Ovary (tissue), 9 donors: ENCODE data around the gene ZNF561. TPM values are rescaled to one million over a fixed set of nuclear protein-coding genes. Genes with fewer than 3 reads are reported as not detected.

Source experiments
- DNase-seq, 5 donors: peaks; one replicate each; pipeline ENCODE4 v3.0.0-alpha.2; 2019 to 2020
- H3K27ac ChIP-seq, 2 donors: fragments of 200-600 bp; one replicate each; pipeline versions ENCODE4 v1.5.1 to v1.8.0; 2019 to 2022
- H3K27me3 ChIP-seq: fragments of 200-600 bp; one replicate; pipeline ENCODE4 v1.8.0; 2022
- H3K36me3 ChIP-seq: fragments of 200-600 bp; sonication (generic); one replicate; pipeline ENCODE4 v1.5.1; 2019
- H3K4me1 ChIP-seq: one replicate; pipeline ENCODE4 v1.8.1; 2013; ENCODE audit warnings: mild to moderate bottlenecking, moderate library complexity; ENCODE audit not compliant: insufficient read depth
- H3K4me3 ChIP-seq: fragments of 200-600 bp; sonication (generic); one replicate; pipeline ENCODE4 v1.5.1; 2017
- H3K9me3 ChIP-seq, 2 donors: fragments of 200-600 bp in 1 of 2; sonication (generic) in 1 of 2; one replicate each; pipeline versions ENCODE4 v1.5.1 to v1.8.1; 2013 to 2019; ENCODE audit warnings: mild to moderate bottlenecking in 1 of 2, moderate library complexity in 1 of 2
- CTCF ChIP-seq, 3 donors: fragments of 450-650 bp in 2 of 3; fragments of 200-600 bp in 1 of 3; IDR thresholded peaks; one replicate each; pipeline versions ENCODE4 v1.5.1 to v1.8.0; 2016 to 2022; ENCODE audit warnings: antibody characterized with exemption in 3 of 3, mild to moderate bottlenecking in 1 of 3
- EP300 ChIP-seq: sonication (generic); formaldehyde crosslinking; IDR thresholded peaks from one replicate; pipeline ENCODE4 v1.6.1; 2017; ENCODE audit warnings: antibody characterized with exemption
- POLR2A ChIP-seq: fragments of 450-650 bp; IDR thresholded peaks from one replicate; pipeline ENCODE4 v1.6.1; 2017; ENCODE audit warnings: antibody characterized with exemption, mild to moderate bottlenecking, moderate library complexity
- WGBS, 3 donors: extraction: QIAGEN DNeasy Blood & Tissue Kit in 1 of 3; methylation state at CpG; one replicate each; pipeline versions ENCODE4 v1.1.5 to v1.1.7; 2013 to 2017; 5-methylcytosine and 5-hydroxymethylcytosine counted together
- intact Hi-C, 4 donors: fragments of 100-400 bp; cut with DNase I; formaldehyde crosslinking; loops; one replicate each; pipeline versions ENCODE4 v1.11.0 to v1.15.1; 2022 to 2023
- polyA plus RNA-seq, 2 donors: library from polyadenylated mRNA; stranded (reverse); fragments of 200-250 nt in 1 of 2; fragments of 350-450 nt in 1 of 2; fragmentation: Illumina TruSeq in 1 of 2; extraction: RNeasy Lipid Tissue Mini Kit (QIAGEN cat#74804) in 1 of 2; gene quantifications; one replicate each; pipeline ENCODE4 v1.2.3, GENCODE V29; 2013 to 2014
- total RNA-seq, 7 donors: library from RNA; depleted of rRNA in 2 of 7; stranded (reverse); fragments of >200 nt in 2 of 7; fragmentation: NEBNext Ultra II Directional in 3 of 7; extraction: Animal tissue kit (Norgen Biotek cat#: 25700) in 3 of 7; gene quantifications; one replicate each; pipeline versions ENCODE4 v1.1.0 to v1.2.4, GENCODE V29; 2016 to 2023
- donor health status: DM: no; HTN: no; CAD: no; lungs with moderate emphysema.
- donor health status: DM: no; HTN: no; CAD: no.
- donor health status: Bipolar disorder and iron deficiency.
- donor health status: DM: yes; HTN: yes; CAD: no.
- donor health status: DM: no; HTN: no; CAD: no.
- donor health status: DM: yes; HTN: yes; CAD: no.

Gene ZNF561
- total and polyA plus RNA-seq, 9 donors, result 27.1 to 48.3 (median 38.5) TPM

- no peaks in the 10 kb centered on the region for H3K4me1 ChIP-seq
- no peak for DNase-seq
- H3K9me3 ChIP-seq, result peaks cover 0 to 46% of the 10 kb centered on the region in 2 donors
- no peaks in the 10 kb centered on the region for H3K36me3 ChIP-seq
- intact Hi-C loops, result no loop called here
- no peak overlapping the region for H3K4me3 ChIP-seq
- 85 to 96% (median 94%) methylated on average over 5 of the region's 5 CpGs for WGBS, 3 donors
- H3K27me3 ChIP-seq, result no peaks in the 10 kb centered on the region
- H3K27ac ChIP-seq, result no peak overlapping the region
- TF ChIP-seq EP300, result no peak
- no peak for TF ChIP-seq POLR2A
- no peak for TF ChIP-seq CTCF (IDR thresholded peaks at IDR 0.05)
These were observed 29.3 kb upstream of the ZNF561 start for GRCh38 chr19:9650345-9650744.

DNA sequence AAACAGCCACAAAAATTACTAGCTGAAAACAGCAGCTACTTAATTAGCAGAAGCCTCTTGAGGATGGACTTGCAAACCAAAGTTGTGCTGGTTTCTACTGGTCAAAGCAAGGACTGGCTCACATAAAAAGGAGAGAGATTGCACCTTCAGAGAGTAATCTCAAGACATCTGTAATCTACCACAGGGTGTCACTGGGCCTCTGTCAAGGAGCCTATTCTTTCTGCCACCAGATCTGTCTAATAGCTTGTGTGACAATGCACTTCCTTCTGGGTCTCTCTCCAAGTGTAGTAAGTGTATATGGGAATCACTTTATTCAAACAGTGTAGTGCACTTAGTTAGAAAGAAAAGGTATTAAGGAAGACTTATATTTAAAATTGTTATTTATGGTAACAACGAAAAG lies 24.4 kb upstream of the ZNF561 start:
- no peaks in the 10 kb centered on the region for H3K36me3 ChIP-seq
- no peak overlapping the region for H3K27ac ChIP-seq
- H3K4me3 ChIP-seq, result no peak overlapping the region
- intact Hi-C loops, result no loop called here
- WGBS, 3 donors, result 92 to 99% (median 92%) methylated on average over 1 of the region's 1 CpG
- DNase-seq, result no peak
- H3K27me3 ChIP-seq, result no peaks in the 10 kb centered on the region
- H3K9me3 ChIP-seq, result peaks cover 0 to 10% of the 10 kb centered on the region in 2 donors
- TF ChIP-seq POLR2A (no peak), CTCF (IDR thresholded peaks at IDR 0.05) (no peak), EP300 (no peak)
- H3K4me1 ChIP-seq, result no peaks in the 10 kb centered on the region

GRCh38 chr19:9644472-9644871 lies 23.4 kb upstream of the ZNF561 start:
- no peaks in the 10 kb centered on the region for H3K36me3 ChIP-seq

DNA sequence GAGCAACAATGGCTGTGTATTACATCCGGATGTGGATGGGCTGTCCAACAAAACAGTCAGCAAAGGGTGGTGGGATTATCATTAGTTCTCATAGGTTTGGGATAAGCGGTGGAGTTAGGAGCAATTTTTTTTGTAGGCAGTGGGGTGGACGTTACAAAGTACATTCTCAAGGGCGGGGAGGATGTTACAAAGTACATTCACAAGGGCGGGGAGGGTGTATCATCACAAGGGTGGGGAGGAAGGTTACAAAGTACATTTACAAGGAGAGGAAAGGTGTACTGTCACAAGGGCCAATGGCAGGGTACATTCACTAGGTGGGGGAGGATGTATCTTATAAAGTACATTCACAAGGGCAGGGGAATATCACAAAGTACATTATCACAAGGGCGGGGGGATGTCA lies 20.8 kb upstream of the ZNF561 start:
- Histone ChIP-seq H3K27ac (no peak overlapping the region), H3K4me3 (no peak overlapping the region), H3K27me3 (no peaks in the 10 kb centered on the region), H3K4me1 (no peaks in the 10 kb centered on the region), H3K36me3 (no peaks in the 10 kb centered on the region), H3K9me3 (peaks cover 0 to 3% of the 10 kb centered on the region in 2 donors)
- TF ChIP-seq POLR2A (no peak), CTCF (IDR thresholded peaks at IDR 0.05) (no peak), EP300 (no peak)
- intact Hi-C loops, result no loop called here
- WGBS, 3 donors, result 94 to 97% (median 96%) methylated on average over 6 of the region's 6 CpGs
- DNase-seq, result no peak

More at GRCh38 chr19:9644472-9644871, 23.4 kb upstream of the ZNF561 start:
- 77 to 88% (median 86%) methylated on average over 4 of the region's 4 CpGs for whole genome bisulfite sequencing, 3 donors
- Histone ChIP-seq H3K4me1 (no peaks in the 10 kb centered on the region), H3K9me3 (peaks cover 0 to 10% of the 10 kb centered on the region in 2 donors), H3K27ac (no peak overlapping the region), H3K27me3 (no peaks in the 10 kb centered on the region), H3K4me3 (no peak overlapping the region)
- no peak for TF ChIP-seq EP300
- no peak for TF ChIP-seq POLR2A
- no peak for TF ChIP-seq CTCF (IDR thresholded peaks at IDR 0.05)
- intact Hi-C loops, result no loop called here
- no peak for DNase-seq

DNA sequence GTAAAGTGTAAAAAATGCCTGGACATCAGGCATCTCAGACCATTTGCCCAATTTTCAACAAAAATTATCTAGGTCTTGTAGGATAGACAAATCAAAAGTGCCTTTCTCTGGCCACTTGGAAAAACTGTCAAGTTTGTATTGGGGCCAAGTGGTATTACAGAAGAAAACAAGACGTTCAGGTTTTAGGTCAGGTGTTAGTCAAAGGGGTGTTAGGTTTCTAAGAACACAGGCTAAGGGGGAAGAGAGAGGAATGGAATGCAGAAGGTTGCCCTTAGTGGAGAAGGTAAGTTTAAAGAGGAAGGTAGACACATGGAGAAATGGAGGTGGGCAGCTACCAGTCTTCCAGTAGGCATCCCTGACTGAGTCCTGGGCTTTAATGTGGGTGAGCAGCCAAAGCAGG lies 19.9 kb upstream of the ZNF561 start:
- TF ChIP-seq POLR2A (no peak), EP300 (no peak), CTCF (IDR thresholded peaks at IDR 0.05) (no peak)
- no peak overlapping the region for H3K27ac ChIP-seq
- WGBS, 3 donors, result 49 to 60% (median 50%) methylated on average over 1 of the region's 1 CpG
- no peak overlapping the region for H3K4me3 ChIP-seq
- no peaks in the 10 kb centered on the region for H3K36me3 ChIP-seq
- intact Hi-C loops, result no loop called here
- no peak for DNase-seq
- no peaks in the 10 kb centered on the region for H3K9me3 ChIP-seq
- no peaks in the 10 kb centered on the region for H3K27me3 ChIP-seq
- no peaks in the 10 kb centered on the region for H3K4me1 ChIP-seq
